ENCODE results near the gene ZFP2.
"Not testable (repeated sequence)": the region's sequence is repeated elsewhere in the genome, so short reads cannot be mapped to it uniquely, and the experiment has no call there.

Gene ZFP2

DNA sequence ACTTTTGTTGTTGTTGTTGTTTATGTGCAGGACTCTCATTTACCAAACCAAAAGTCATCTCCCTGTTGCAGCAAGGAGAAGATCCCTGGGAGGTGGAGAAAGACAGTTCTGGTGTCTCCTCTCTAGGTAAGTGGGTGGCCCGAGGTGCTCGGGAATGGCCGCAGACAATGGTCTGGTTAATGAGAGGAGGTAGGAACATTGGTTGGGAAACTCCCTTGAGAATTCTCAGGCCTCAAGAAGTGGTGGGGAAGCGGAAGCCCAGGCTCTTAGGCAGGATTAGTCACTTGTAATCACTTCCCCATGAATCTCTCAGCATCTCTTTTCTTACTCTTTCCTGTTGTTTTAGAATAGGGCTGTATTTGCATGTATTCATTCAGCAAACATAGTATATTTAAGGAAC lies 28.8 kb upstream of the ZFP2 start:
- TF ChIP-seq, protein P1, sequence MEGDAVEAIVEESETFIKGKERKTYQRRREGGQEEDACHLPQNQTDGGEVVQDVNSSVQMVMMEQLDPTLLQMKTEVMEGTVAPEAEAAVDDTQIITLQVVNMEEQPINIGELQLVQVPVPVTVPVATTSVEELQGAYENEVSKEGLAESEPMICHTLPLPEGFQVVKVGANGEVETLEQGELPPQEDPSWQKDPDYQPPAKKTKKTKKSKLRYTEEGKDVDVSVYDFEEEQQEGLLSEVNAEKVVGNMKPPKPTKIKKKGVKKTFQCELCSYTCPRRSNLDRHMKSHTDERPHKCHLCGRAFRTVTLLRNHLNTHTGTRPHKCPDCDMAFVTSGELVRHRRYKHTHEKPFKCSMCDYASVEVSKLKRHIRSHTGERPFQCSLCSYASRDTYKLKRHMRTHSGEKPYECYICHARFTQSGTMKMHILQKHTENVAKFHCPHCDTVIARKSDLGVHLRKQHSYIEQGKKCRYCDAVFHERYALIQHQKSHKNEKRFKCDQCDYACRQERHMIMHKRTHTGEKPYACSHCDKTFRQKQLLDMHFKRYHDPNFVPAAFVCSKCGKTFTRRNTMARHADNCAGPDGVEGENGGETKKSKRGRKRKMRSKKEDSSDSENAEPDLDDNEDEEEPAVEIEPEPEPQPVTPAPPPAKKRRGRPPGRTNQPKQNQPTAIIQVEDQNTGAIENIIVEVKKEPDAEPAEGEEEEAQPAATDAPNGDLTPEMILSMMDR (conservative IDR thresholded peaks at IDR 0.05): no peak

GRCh38 chr5:178869577-178869976 lies 26.1 kb upstream of the ZFP2 start:
- H3K27ac ChIP-seq: no peak overlapping the region
- TF ChIP-seq, protein P1 (conservative IDR thresholded peaks at IDR 0.05): no peak

More for the DNA sequence above, 28.8 kb upstream of the ZFP2 start:
- H3K27ac ChIP-seq: no peak overlapping the region

DNA sequence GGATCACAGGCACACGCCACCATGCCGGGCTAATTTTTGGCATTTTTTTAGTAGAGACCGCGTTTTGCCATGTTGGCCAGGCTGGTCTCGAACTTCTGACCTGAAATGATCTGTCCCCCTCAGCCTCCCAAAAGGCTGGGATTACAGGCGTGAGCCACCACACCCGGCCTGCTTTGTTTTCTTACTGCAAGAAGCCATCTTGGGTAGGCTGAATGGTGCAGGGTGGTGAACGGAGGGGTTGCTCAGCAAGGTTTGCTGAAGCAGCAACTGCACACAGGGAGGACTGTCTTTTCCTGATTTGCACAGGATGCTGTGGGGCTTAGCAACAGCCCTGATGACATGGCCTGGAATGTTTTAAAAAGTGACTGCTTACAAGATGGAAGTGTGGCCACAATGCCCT lies 25.3 kb upstream of the ZFP2 start:
- TF ChIP-seq, protein P1 (conservative IDR thresholded peaks at IDR 0.05): no peak

GRCh38 chr5:178872302-178872701 lies 23.4 kb upstream of the ZFP2 start:
- no peak overlapping the region for H3K27ac ChIP-seq
- TF ChIP-seq, protein P1 (conservative IDR thresholded peaks at IDR 0.05): no peak

More for the DNA sequence above, 25.3 kb upstream of the ZFP2 start:
- H3K27ac ChIP-seq: no peak overlapping the region

GRCh38 chr5:178883115-178883694 lies 12.5 kb upstream of the ZFP2 start:
- H3K27ac ChIP-seq: not testable (repeated sequence)

GRCh38 chr5:178883815-178884430 lies 11.8 kb upstream of the ZFP2 start:
- TF ChIP-seq, protein P1 (conservative IDR thresholded peaks at IDR 0.05): no peak
- H3K27ac ChIP-seq: no peak overlapping the region

GRCh38 chr5:178899289-178899688 lies 3.6 kb downstream of the ZFP2 start:
- no peak overlapping the region for H3K27ac ChIP-seq
- TF ChIP-seq, protein P1 (conservative IDR thresholded peaks at IDR 0.05): no peak; the same call in 1 of the 2 replicates

DNA sequence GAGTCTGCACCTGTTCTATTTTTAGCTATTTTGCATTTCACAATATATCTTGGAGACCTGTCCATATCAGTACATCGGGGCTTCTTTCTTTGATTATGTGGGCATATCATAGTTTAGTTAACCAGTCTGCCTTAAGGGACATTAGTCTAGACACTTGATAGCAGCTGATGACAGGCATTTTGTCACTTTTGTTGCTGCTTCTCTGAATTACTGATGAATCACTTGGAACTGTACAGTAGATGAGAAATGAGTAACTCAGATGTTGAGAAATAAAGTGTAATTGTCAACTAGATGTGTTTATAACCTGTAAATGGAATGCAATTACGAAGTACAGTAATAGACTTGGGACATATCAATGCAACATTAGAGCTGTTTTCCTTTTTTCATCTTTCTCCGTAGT lies 7.1 kb downstream of the ZFP2 start:
- H3K27ac ChIP-seq: no peak overlapping the region

More for the DNA sequence above, 7.1 kb downstream of the ZFP2 start:
- TF ChIP-seq, protein P1 (conservative IDR thresholded peaks at IDR 0.05): no peak

Data from VCaP (cell line).